Loucy (cell line): Measurements from ENCODE around the gene CDYL2.

ENCODE experiments used
- H2AFZ ChIP-seq: fragments of 200-600 bp; sonication (generic); 2 replicates; pipeline ENCODE4 v1.6.0; 2016; ENCODE audit warnings: antibody characterized with exemption, mild to moderate bottlenecking, low read length, moderate library complexity
- H3F3A ChIP-seq: fragments of 200-600 bp; 2 replicates; pipeline ENCODE4 v1.6.0; 2016; ENCODE audit warnings: antibody characterized with exemption, low read depth, mild to moderate bottlenecking
- H3K27me3 ChIP-seq: fragments of 200-600 bp; sonication (generic); 2 replicates; pipeline ENCODE4 v1.6.1; 2014; ENCODE audit warnings: low read length, mild to moderate bottlenecking; ENCODE audit not compliant: insufficient read depth, poor library complexity, severe bottlenecking
- H3K36me3 ChIP-seq: fragments of 200-600 bp; sonication (generic); 2 replicates; pipeline ENCODE4 v1.6.1; 2016; ENCODE audit warnings: low read length; ENCODE audit not compliant: insufficient read depth
- H3K4me1 ChIP-seq: fragments of 200-600 bp; sonication (generic); 2 replicates; pipeline ENCODE4 v1.5.1; 2014; ENCODE audit warnings: low read length, mild to moderate bottlenecking; ENCODE audit not compliant: insufficient read depth, poor library complexity, severe bottlenecking
- H3K4me2 ChIP-seq: fragments of 200-600 bp; sonication (generic); 2 replicates; pipeline ENCODE4 v1.6.0; 2014; ENCODE audit warnings: antibody characterized with exemption, low read length, low read depth, mild to moderate bottlenecking; ENCODE audit not compliant: poor library complexity, severe bottlenecking
- H3K4me3 ChIP-seq: fragments of 200-600 bp; sonication (generic); 2 replicates; pipeline ENCODE4 v1.5.1; 2014; ENCODE audit warnings: low read length, mild to moderate bottlenecking, mixed read lengths; ENCODE audit not compliant: poor library complexity, severe bottlenecking
- H3K79me2 ChIP-seq: fragments of 200-600 bp; sonication (generic); 2 replicates; pipeline ENCODE4 v1.6.1; 2014; ENCODE audit warnings: low read length; ENCODE audit not compliant: insufficient read depth
- H3K9ac ChIP-seq: fragments of 200-600 bp; sonication (generic); 2 replicates; pipeline ENCODE4 v1.6.0; 2014; ENCODE audit warnings: mild to moderate bottlenecking, low read depth, low read length, moderate library complexity; ENCODE audit not compliant: poor library complexity, severe bottlenecking
- H3K9me2 ChIP-seq: fragments of 200-600 bp; sonication (generic); replicated peaks from 2 replicates; pipeline ENCODE4 v1.6.1; 2016; ENCODE audit warnings: low read depth, low read length, mixed read lengths
- H3K9me3 ChIP-seq: fragments of 200-600 bp; sonication (generic); 2 replicates; pipeline ENCODE4 v1.6.1; 2014; ENCODE audit warnings: mild to moderate bottlenecking, antibody characterized with exemption, low read length, low read depth; ENCODE audit not compliant: insufficient read depth
- H4K20me1 ChIP-seq: fragments of 200-600 bp; sonication (generic); 2 replicates; pipeline ENCODE4 v1.6.0; 2014; ENCODE audit warnings: antibody characterized with exemption, low read length, mild to moderate bottlenecking; ENCODE audit not compliant: insufficient read depth, poor library complexity, severe bottlenecking
- CTCF ChIP-seq: fragments of 200-600 bp; sonication (generic); conservative IDR thresholded peaks from 2 replicates; pipeline ENCODE4 v1.5.1; 2014; ENCODE audit warnings: mild to moderate bottlenecking, antibody characterized with exemption, low read length
- EZH2phosphoT487 ChIP-seq: fragments of 200-600 bp; IDR thresholded peaks from 2 replicates; pipeline ENCODE4 v1.6.1; 2018; ENCODE audit warnings: antibody characterized with exemption, mild to moderate bottlenecking, moderate library complexity, borderline replicate concordance

The CDYL2 gene

GRCh38 chr16:80741724-80742123, 62.7 kb downstream of the CDYL2 start:
- Histone ChIP-seq H3K4me2 (no peak overlapping the region), H3K4me3 (no peak overlapping the region), H2AFZ (no peak overlapping the region), H3K27me3 (no peaks in the 10 kb centered on the region), H4K20me1 (no peaks in the 10 kb centered on the region), H3K9me3 (peaks cover 10% of the 10 kb centered on the region), H3K9ac (no peak overlapping the region), H3F3A (no peaks in the 10 kb centered on the region), H3K9me2 (no peaks in the 10 kb centered on the region), H3K79me2 (peaks cover 73% of the 10 kb centered on the region), H3K36me3 (peaks cover 12% of the 10 kb centered on the region), H3K4me1 (peaks cover 16% of the 10 kb centered on the region)
- no peak for TF ChIP-seq CTCF
- TF ChIP-seq EZH2phosphoT487, result no peak

- H3K4me2 ChIP-seq, result no peak overlapping the region
- H3K4me1 ChIP-seq, result peaks cover 24% of the 10 kb centered on the region
- no peaks in the 10 kb centered on the region for H3F3A ChIP-seq
- TF ChIP-seq CTCF, result no peak
- no peak for TF ChIP-seq EZH2phosphoT487
- no peaks in the 10 kb centered on the region for H3K9me2 ChIP-seq
- H3K27me3 ChIP-seq, result no peaks in the 10 kb centered on the region
- peaks cover 12% of the 10 kb centered on the region for H3K36me3 ChIP-seq
- H4K20me1 ChIP-seq, result no peaks in the 10 kb centered on the region
- H3K9me3 ChIP-seq, result peaks cover 10% of the 10 kb centered on the region
- H2AFZ ChIP-seq, result no peak overlapping the region
- no peak overlapping the region for H3K4me3 ChIP-seq
- H3K9ac ChIP-seq, result no peak overlapping the region
- H3K79me2 ChIP-seq, result peaks cover 63% of the 10 kb centered on the region; the same call in 1 of the 2 replicates
Measured at GRCh38 chr16:80739523-80739922, 64.9 kb downstream of the CDYL2 start.

- no peak for TF ChIP-seq CTCF
- no peak for TF ChIP-seq EZH2phosphoT487
- H3K27me3 ChIP-seq, result no peaks in the 10 kb centered on the region
Measured at GRCh38 chr16:80738521-80738920, 65.9 kb downstream of the CDYL2 start.

More at GRCh38 chr16:80738521-80738920, 65.9 kb downstream of the CDYL2 start:
- no peak overlapping the region for H2AFZ ChIP-seq
- H3K79me2 ChIP-seq, result peaks cover 65% of the 10 kb centered on the region; the same call in 1 of the 2 replicates
- H3K4me3 ChIP-seq, result no peak overlapping the region
- no peak overlapping the region for H3K4me2 ChIP-seq
- H3K4me1 ChIP-seq, result peaks cover 32% of the 10 kb centered on the region
- H3F3A ChIP-seq, result 0 out of 2 replicates have a peak, but pooled peaks cover 3% of the 10 kb centered on the region
- H3K9me3 ChIP-seq, result peaks cover 10% of the 10 kb centered on the region
- H4K20me1 ChIP-seq, result no peaks in the 10 kb centered on the region
- peaks cover 12% of the 10 kb centered on the region for H3K36me3 ChIP-seq
- no peaks in the 10 kb centered on the region for H3K9me2 ChIP-seq
- no peak overlapping the region for H3K9ac ChIP-seq
